Stimulated activated CD4-positive, alpha-beta T cell treated with anti-CD3 and anti-CD28 coated beads, Interleukin-12 subunit alpha, Interleukin-12 subunit beta, amount 100 ng/mL, for 4 hours (primary cell): ENCODE data around the gene LEPROT.
A peak's percentile ranks its signal among the peaks of the same experiment; 100 is the strongest.

Source experiments
- DNase-seq: peaks from one replicate; pipeline ENCODE4 v3.0.0-alpha.2; 2020

The LEPROT gene

DNA sequence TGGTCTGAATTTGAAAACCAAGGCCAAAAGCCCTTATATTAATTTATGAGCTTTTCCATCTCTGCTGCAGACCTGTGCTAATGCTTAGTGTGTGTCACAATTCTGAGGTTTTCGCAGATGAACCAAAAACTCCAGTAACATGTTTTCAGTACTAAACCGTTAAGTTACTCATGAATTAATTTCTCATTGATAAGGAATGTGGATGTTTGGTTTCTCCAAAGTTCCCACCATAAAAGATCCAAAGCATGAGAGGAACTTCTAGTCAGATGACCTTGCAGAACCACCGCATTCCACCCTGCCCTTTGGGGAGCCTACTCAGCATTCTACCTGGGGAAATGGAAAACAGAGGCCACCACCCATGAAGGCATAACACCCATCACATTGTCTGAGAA lies 7.5 kb upstream of the LEPROT start:
- DNase-seq, result no peak

DNA sequence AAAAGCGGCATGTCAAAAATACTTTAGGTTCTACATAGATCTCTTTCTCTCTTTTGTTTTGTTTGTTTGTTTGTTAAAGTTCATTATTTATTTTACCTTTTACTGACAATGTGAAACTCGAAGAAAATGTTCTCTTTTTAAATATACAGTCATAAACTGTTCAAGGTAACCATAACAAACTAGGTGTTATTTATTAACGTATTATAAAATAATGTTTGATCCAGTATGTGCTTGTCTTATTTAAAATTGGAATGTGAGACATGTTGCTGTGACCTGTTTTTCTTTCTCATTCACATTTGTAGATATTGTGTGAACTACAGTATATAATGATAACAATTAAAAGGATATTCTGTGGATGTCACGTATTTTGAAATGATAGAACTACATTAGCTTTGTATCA lies 5.9 kb upstream of the LEPROT start:
- no peak for DNase-seq

- DNase-seq, result no peak
Observed at GRCh38 chr1:65416767-65417166, 3.7 kb upstream of the LEPROT start.

DNA sequence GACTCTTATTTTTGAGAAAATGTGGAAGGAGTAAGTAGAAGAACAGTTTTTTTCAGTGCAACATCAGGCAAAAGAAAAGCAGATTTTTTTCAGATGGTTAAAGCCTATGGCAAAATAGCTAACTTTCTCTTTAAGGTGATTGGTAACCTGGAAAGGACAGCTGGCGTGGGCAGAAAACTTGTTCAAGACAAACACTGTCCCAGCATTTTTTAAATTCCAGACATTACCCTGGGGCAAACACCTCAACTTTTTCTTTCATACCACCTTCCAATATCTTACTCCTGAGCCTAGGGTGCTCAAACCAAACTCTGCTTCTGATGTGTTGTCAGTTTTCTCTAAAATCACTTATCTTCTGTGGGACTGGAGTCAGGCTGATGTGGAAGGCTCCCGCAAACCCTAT lies 2.7 kb upstream of the LEPROT start:
- DNase-seq, result no peak

GRCh38 chr1:65418522-65419185 lies 1.8 kb upstream of the LEPROT start:
- no peak for DNase-seq

DNA sequence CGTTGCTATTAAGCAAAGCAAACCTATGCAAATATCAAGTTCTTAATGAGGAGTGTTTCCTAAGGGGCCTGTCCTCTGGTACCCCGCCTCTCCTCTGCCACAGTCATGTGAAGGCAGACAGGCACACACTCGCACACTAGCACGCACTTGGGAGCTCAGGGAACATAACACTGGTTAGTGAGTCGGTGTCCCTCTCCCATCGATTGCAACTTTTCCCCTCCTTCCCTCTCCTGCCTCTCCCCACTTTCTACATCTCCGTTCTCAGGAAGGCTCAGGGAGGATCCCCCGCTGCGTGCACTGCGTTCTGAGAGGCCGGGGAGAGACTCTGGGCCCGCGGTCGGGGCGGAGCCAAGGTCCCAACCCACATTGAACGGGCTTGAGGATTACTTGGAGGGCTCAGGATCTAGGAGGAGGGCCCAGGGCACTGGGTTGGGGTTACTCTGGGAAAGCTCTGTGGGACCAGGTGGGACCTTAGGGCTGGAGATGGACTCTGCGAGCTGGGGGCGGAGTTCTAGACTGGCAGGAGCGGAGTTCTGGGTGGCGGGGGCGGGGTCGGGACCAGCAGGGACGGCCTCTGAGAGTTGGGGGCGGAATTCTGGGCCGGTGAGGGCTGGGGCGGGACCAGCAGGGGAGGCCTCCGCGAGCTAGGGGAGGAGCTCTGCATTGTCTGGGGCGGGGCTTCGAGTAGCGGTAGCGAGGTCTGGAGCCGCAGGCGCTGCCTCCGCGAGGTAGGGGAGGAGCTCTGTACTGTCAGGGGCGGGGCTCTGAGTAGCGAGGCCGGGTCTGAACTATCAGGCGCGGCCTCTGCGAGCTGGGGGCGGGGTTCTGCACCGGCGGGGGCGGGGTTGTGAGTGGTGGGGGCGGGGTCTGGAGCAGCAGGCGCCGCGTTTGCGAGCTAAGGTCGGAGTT lies 533 bp upstream of the LEPROT start:
- peak; percentile 98 for DNase-seq

GRCh38 chr1:65421351-65422025 lies 1.0 kb downstream of the LEPROT start:
- no peak for DNase-seq

- no peak for DNase-seq
Observed at GRCh38 chr1:65422241-65423203, 2.1 kb downstream of the LEPROT start.

DNA sequence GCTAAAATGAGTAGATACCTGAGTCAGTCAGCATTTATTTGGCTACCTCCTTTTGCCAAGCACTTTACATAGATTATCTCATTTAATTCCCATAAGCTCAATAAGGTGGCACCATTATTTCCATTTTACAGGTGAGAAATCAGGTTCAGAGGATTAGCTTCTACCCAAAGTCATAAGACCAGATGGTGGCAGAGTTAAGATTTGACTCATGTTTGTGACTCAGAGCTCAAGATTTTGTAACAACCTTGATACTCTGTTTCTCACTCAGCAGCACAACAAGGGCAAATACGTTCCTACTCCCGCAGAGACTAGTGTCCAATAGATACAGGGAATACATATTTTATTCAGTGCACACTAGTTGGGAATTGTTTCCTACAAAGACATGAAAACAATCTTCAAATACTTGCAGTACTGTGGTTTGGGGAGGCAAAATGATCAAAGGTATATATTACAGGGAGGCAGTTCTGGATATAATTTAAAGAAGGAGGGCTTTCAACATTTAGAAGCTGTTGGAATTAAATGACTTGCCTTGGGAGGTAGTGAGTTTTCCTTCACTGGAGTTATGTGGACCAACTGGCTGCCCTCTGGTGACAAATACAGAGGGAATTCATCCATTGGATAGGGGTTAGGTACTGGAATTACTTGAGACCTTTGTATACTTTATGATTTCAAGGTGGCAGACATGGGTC lies 3.6 kb downstream of the LEPROT start:
- DNase-seq, result no peak

- no peak for DNase-seq
Observed at GRCh38 chr1:65424573-65424889, 4.1 kb downstream of the LEPROT start.

- no peak for DNase-seq
Observed at GRCh38 chr1:65425006-65425405, 4.5 kb downstream of the LEPROT start.

- DNase-seq, result no peak
Observed at GRCh38 chr1:65425697-65426096, 5.2 kb downstream of the LEPROT start.

- DNase-seq, result no peak
Observed at GRCh38 chr1:65429078-65429477, 8.6 kb downstream of the LEPROT start.

- DNase-seq, result no peak
Observed at GRCh38 chr1:65429806-65430205, 9.3 kb downstream of the LEPROT start.

DNA sequence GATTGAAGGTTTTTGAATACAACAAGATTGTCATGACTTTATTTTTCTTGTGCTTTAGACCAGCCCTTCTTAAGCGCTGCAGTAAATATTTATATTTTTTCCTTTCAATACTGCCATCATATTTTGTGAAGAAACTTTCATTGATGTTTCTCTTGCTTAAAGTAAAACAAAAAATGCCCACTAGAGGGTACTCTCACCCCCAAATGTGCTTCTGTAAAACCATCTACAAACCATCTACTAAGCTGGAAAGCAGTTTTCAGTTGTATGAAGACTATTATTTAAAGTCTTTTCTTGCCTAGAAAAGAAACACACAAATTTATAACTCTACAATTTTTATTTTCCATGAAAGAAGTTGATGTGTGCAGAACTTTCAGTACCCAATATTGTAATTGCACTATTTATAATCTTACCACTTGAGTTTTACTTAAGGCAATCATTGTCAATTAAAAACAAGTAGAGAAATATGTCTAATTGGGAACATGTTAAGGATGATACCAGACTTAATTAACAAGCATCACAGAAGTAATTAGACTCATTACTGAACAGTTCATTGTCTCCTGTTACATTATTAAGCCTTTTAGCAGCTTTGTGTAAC lies 10.7 kb downstream of the LEPROT start:
- DNase-seq, result no peak

DNA sequence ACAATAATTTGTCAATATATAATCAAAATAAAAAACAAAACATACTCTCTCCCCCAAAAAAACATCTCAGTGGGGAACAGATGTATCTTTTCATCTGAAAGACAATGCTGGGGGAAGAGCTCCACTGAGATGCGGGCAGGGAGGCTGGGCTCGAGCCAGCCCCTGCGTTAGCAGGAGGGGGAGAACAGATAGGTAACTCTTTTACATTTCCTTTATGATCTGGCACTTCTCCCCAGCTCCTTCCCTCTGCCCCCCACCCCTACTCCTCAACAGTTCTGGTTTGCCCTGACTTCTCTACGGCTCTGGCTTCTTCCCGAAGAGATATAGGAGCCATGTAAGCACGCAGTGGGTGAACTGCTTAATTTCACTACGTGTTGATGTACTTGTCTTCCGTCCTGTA lies 12.4 kb downstream of the LEPROT start:
- DNase-seq, result no peak

GRCh38 chr1:65434255-65434654 lies 13.8 kb downstream of the LEPROT start:
- no peak for DNase-seq

- DNase-seq, result no peak
Observed at GRCh38 chr1:65434760-65435159, 14.3 kb downstream of the LEPROT start.

DNA sequence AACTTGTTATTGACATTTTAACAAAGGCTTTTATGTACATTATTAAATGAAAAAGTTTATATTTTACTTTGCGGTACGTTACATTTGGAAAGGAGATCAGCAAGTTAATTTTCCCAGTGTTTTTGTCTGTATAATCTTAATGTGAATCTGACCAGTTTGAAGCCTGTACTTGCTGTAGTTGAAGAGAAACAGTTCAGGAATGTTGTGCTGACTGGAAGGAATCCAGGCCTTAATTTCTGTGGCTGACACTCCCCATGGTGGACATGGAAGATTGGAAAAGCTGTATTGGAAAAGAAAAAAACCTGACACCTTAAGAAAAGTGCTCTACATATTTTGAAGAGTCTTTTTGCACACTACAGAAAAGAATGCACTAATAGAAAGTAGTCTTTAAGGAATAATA lies 15.5 kb downstream of the LEPROT start:
- no peak for DNase-seq

DNA sequence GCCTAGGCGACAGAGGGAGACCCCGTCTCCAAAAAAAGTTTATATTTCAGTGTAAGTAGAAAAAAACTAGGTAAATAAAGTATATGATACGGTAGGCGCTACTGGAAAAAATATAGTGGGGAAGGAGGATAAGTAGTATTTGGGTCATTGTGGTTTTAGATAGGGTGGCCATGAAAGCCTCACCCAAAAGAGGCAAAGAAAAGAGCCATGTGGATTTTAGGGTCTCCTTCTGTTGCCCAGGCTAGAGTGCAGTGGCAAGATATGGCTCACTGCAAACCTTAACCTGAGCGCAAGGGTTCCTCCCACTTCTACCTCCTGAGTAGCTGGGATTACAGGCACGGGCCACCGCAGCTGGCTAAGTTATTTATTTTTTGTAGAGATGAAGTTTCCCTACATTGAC lies 17.1 kb downstream of the LEPROT start:
- DNase-seq, result no peak

DNA sequence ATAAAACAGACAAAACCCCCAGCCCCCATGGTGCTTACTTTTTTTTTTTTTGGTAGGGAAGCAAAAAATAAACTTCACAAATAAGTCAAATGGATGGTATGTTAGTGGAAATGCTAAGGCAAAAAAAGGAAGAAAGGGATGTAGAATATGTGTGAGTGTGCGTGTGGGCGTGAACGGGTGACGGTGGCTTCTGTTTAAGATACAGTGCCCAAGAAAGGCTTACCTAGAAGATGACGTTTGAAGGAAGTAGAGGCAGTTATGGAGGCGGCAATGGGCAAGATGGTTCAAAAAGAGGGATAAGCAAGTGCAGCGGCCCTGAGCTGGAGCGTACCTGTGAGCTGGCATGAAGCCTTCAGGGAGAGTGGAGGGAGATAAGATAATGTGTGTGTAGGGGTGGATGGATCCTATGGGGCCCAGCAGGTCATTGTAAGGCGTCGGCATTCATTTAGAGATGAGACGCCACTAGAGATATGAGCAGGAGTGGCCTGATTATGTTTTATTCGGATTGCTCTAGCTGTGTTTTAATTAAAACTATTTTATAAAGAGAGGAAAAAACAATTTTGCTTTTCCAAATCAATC lies 19.9 kb downstream of the LEPROT start:
- no peak for DNase-seq
